ENCODE data around the gene RNGTT. TPM values are rescaled to one million over a fixed set of nuclear protein-coding genes. Genes with fewer than 3 reads are reported as not detected.

The RNGTT gene
- total RNA-seq, 1 experiment from 2014 or later = 15.7 TPM

DNA sequence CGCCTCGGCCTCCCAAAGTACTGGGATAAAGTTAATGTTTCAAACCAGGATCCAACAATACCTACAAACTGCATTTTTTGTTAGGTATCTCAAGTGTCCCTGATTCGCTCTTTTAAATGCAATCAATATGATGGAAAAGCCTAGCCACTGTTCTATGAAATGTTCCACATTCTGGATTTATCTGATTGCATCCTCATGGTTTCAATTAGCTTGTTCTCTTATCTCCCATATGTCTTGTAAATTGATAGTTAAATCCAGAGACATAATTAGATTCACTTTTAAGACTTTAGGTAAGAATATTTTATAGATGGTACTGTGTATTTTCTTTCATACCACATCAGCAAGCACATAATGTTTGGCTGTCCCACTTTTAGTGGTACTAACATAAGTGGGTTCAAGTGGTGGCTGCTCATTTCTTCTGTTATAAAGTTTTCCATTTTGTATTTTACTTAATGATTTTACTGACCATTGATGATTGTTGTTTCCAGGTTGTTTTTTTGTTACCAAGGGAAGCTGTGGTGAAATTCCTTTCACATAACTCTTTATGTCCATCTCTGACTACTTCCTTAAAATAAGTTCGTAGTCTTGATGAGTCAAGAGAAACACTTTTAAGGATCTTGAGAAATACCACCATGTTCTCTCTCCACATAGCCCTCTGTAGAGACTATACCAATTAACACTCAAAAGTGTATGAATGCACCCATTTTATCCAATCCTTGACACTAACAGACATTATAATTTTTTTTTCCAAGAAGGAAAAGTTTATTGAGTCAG lies 40.5 kb downstream of the RNGTT start:
- no peak overlapping the region for H3K4me3 ChIP-seq (ENCODE audit: low read length)
- no peak for ATAC-seq
- intact Hi-C loops (cut with micrococcal nuclease) = no loop called here
- no peaks in the 10 kb centered on the region for H3K4me1 ChIP-seq (ENCODE audit: insufficient read depth, low read length)
- H3K27me3 ChIP-seq (ENCODE audit: low read length) = no peaks in the 10 kb centered on the region
- no peaks in the 10 kb centered on the region for H4K20me1 ChIP-seq (ENCODE audit: low read length)
- no peak overlapping the region for H3K9ac ChIP-seq (ENCODE audit: low read length)
- H3F3A ChIP-seq (ENCODE audit: low read length, unreplicated experiment) = no peaks in the 10 kb centered on the region
- ChIA-PET POLR2A (ENCODE audit: unreplicated experiment) (no interaction called here), CTCF (no interaction called here)
- no peaks in the 10 kb centered on the region for H3K9me3 ChIP-seq (ENCODE audit: low read length)
- no peak overlapping the region for H3K27ac ChIP-seq (ENCODE audit: low read length)
- TF ChIP-seq CTCF (conservative IDR thresholded peaks at IDR 0.05; ENCODE audit: low read depth, low read length) (no peak), EZH2 (IDR thresholded peaks at IDR 0.05; ENCODE audit: low read length, unreplicated experiment) (no peak), EZH2phosphoT487 (IDR thresholded peaks at IDR 0.05; ENCODE audit: borderline replicate concordance, low read length) (no peak)
- no peak overlapping the region for H3K4me2 ChIP-seq (ENCODE audit: low read length)
- H3K36me3 ChIP-seq (ENCODE audit: low read depth, low read length) = no peaks in the 10 kb centered on the region
- no peak for DNase-seq
- no peaks in the 10 kb centered on the region for H3K9me2 ChIP-seq (replicated peaks; ENCODE audit: low read length)
- no peak overlapping the region for H2AFZ ChIP-seq (ENCODE audit: low read length)
- no TSS peak for BruUV-seq (replicated peaks)
- no peaks in the 10 kb centered on the region for H3K79me2 ChIP-seq (ENCODE audit: low read length)

DNA sequence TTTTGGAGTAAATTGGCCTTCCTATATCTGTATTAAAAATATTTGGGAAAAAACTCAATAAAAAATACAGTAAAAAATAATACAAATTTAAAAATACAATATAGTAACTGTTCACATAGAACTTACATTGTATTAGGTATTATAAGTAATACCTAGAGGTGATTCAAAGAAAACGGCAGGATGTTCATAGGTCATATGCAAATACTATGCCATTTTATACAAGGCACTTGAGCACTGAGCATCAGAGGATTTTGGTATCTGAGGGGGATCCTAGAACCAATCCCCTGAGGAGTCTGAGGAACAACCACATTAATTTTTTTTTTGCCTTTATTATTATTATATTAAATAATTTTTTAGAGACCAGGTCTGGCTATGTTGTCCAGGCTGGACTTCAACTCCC lies 41.7 kb downstream of the RNGTT start:
- no peaks in the 10 kb centered on the region for H3K36me3 ChIP-seq (ENCODE audit: low read depth, low read length)
- ChIA-PET CTCF (no interaction called here), POLR2A (ENCODE audit: unreplicated experiment) (no interaction called here)

More for the DNA sequence above, 41.7 kb downstream of the RNGTT start:
- Histone ChIP-seq H3K9ac (ENCODE audit: low read length) (no peak overlapping the region), H3F3A (ENCODE audit: low read length, unreplicated experiment) (no peaks in the 10 kb centered on the region), H3K4me1 (ENCODE audit: insufficient read depth, low read length) (no peaks in the 10 kb centered on the region), H3K9me3 (ENCODE audit: low read length) (no peaks in the 10 kb centered on the region), H3K27me3 (ENCODE audit: low read length) (no peaks in the 10 kb centered on the region), H3K27ac (ENCODE audit: low read length) (no peak overlapping the region), H3K9me2 (replicated peaks; ENCODE audit: low read length) (no peaks in the 10 kb centered on the region), H4K20me1 (ENCODE audit: low read length) (no peaks in the 10 kb centered on the region), H3K79me2 (ENCODE audit: low read length) (no peaks in the 10 kb centered on the region), H3K4me3 (ENCODE audit: low read length) (no peak overlapping the region), H3K4me2 (ENCODE audit: low read length) (no peak overlapping the region), H2AFZ (ENCODE audit: low read length) (no peak overlapping the region)
- no peak for TF ChIP-seq CTCF (conservative IDR thresholded peaks at IDR 0.05; ENCODE audit: low read depth, low read length)
- TF ChIP-seq EZH2 (IDR thresholded peaks at IDR 0.05; ENCODE audit: low read length, unreplicated experiment) = no peak
- TF ChIP-seq EZH2phosphoT487 (IDR thresholded peaks at IDR 0.05; ENCODE audit: borderline replicate concordance, low read length) = no peak
- DNase-seq = no peak
- intact Hi-C loops (cut with micrococcal nuclease) = no loop called here
- BruUV-seq (replicated peaks) = no TSS peak
- ATAC-seq = no peak

Data from PC-3 (cell line).